ENCODE measurements around the gene PPP6R3. TPM values are rescaled to one million over a fixed set of nuclear protein-coding genes. Genes with fewer than 3 reads are reported as not detected.

PPP6R3 gene
- total and polyA plus RNA-seq, 2 experiments from 2014 or later, result 31.5 to 108 TPM

DNA sequence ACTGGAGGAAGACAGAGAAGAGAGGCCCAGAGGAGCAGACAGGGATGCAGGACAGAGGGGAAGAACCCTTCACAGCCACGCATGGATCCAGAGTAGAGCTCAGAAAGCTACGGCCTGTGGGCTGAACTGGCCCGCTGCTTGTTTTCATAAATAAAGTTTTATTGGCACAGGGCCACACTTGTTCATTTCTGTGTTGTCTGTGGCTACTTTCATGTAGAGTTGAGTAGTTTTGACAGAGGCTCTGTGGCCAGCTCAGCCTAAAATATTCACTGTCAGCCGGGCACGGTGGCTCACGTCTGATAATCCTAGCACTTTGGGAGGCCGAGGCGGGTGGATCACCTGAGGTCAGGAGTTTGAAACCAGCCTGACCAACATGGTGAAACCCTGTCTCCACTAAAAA lies 197.5 kb downstream of the PPP6R3 start:
- H3K27me3 ChIP-seq, result no peaks in the 10 kb centered on the region
- peaks cover 9% of the 10 kb centered on the region for H3K4me1 ChIP-seq (ENCODE audit: insufficient read depth)
- H3K27ac ChIP-seq, result no peak overlapping the region
- H3K4me2 ChIP-seq, result no peak overlapping the region
- H4K20me1 ChIP-seq (ENCODE audit: insufficient read depth, poor library complexity, severe bottlenecking), result no peaks in the 10 kb centered on the region
- 94% methylated on average over 8 of the region's 8 CpGs for WGBS (ENCODE audit: low lambda C conversion rate, missing lambda C conversion rate)
- H3K79me2 ChIP-seq, result no peaks in the 10 kb centered on the region
- H2AFZ ChIP-seq, result no peak overlapping the region
- H3K9me2 ChIP-seq (replicated peaks; ENCODE audit: insufficient read depth), result no peaks in the 10 kb centered on the region
- no peak overlapping the region for H3K4me3 ChIP-seq
- TF ChIP-seq EZH2phosphoT487 (IDR thresholded peaks at IDR 0.05; ENCODE audit: low read depth, severe bottlenecking, unreplicated experiment) (no peak), EZH2 (IDR thresholded peaks at IDR 0.05; ENCODE audit: borderline replicate concordance) (no peak)
- TF ChIP-seq, protein P1, sequence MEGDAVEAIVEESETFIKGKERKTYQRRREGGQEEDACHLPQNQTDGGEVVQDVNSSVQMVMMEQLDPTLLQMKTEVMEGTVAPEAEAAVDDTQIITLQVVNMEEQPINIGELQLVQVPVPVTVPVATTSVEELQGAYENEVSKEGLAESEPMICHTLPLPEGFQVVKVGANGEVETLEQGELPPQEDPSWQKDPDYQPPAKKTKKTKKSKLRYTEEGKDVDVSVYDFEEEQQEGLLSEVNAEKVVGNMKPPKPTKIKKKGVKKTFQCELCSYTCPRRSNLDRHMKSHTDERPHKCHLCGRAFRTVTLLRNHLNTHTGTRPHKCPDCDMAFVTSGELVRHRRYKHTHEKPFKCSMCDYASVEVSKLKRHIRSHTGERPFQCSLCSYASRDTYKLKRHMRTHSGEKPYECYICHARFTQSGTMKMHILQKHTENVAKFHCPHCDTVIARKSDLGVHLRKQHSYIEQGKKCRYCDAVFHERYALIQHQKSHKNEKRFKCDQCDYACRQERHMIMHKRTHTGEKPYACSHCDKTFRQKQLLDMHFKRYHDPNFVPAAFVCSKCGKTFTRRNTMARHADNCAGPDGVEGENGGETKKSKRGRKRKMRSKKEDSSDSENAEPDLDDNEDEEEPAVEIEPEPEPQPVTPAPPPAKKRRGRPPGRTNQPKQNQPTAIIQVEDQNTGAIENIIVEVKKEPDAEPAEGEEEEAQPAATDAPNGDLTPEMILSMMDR (IDR thresholded peaks at IDR 0.05; ENCODE audit: poor library complexity), result no peak
- no peaks in the 10 kb centered on the region for H3K9me3 ChIP-seq (ENCODE audit: low read depth)
- H3K36me3 ChIP-seq (replicated peaks; ENCODE audit: insufficient read depth, low read depth), result no peaks in the 10 kb centered on the region
- DNase-seq (ENCODE audit: low spot score), result no peak

DNA sequence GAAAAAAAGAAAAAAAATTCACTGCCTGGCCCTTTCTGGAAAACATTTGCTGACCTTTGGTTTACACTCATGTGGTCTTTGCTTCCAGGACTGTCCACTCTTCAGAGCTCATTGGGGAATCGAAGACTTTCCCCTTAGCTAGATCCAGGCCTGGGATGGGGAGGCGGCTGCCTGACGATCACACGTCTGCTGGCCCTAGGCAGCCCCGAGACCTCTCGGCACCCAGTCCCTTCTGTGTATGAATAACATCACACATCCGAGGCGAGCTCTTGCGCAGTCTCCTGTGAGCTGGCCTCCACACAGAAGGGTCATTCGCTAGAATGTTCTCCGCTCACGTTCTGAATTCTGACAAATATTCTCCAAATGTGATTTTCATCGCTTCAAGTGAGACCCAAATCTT lies 198.1 kb downstream of the PPP6R3 start:
- H3K4me2 ChIP-seq, result no peak overlapping the region
- H3K9me2 ChIP-seq (replicated peaks; ENCODE audit: insufficient read depth), result no peaks in the 10 kb centered on the region
- no peaks in the 10 kb centered on the region for H3K27me3 ChIP-seq
- H3K79me2 ChIP-seq, result no peaks in the 10 kb centered on the region
- peak overlapping the region; percentile 68 for H3K27ac ChIP-seq
- whole genome bisulfite sequencing (ENCODE audit: low lambda C conversion rate, missing lambda C conversion rate), result 79% methylated on average over 13 of the region's 13 CpGs
- H3K4me3 ChIP-seq, result no peak overlapping the region
- no peaks in the 10 kb centered on the region for H3K36me3 ChIP-seq (replicated peaks; ENCODE audit: insufficient read depth, low read depth)
- no peak for DNase-seq (ENCODE audit: low spot score)
- peaks cover 9% of the 10 kb centered on the region for H3K4me1 ChIP-seq (ENCODE audit: insufficient read depth)
- no peak overlapping the region for H2AFZ ChIP-seq
- H4K20me1 ChIP-seq (ENCODE audit: insufficient read depth, poor library complexity, severe bottlenecking), result no peaks in the 10 kb centered on the region
- no peak for TF ChIP-seq EZH2 (IDR thresholded peaks at IDR 0.05; ENCODE audit: borderline replicate concordance)
- no peak for TF ChIP-seq EZH2phosphoT487 (IDR thresholded peaks at IDR 0.05; ENCODE audit: low read depth, severe bottlenecking, unreplicated experiment)
- TF ChIP-seq, protein P1 (IDR thresholded peaks at IDR 0.05; ENCODE audit: poor library complexity), result no peak
- no peaks in the 10 kb centered on the region for H3K9me3 ChIP-seq (ENCODE audit: low read depth)

- peak; percentile 85 for DNase-seq (ENCODE audit: low spot score)
- Histone ChIP-seq H3K4me2 (peak overlapping the region; percentile 20), H3K36me3 (replicated peaks; ENCODE audit: insufficient read depth, low read depth) (no peaks in the 10 kb centered on the region), H3K27me3 (no peaks in the 10 kb centered on the region), H4K20me1 (ENCODE audit: insufficient read depth, poor library complexity, severe bottlenecking) (no peaks in the 10 kb centered on the region), H3K79me2 (no peaks in the 10 kb centered on the region), H2AFZ (no peak overlapping the region), H3K4me3 (no peak overlapping the region), H3K9me3 (ENCODE audit: low read depth) (no peaks in the 10 kb centered on the region), H3K9me2 (replicated peaks; ENCODE audit: insufficient read depth) (no peaks in the 10 kb centered on the region), H3K4me1 (ENCODE audit: insufficient read depth) (peaks cover 9% of the 10 kb centered on the region), H3K27ac (peak overlapping the region; percentile 72)
- WGBS (ENCODE audit: low lambda C conversion rate, missing lambda C conversion rate), result 63% methylated on average over 22 of the region's 22 CpGs
- TF ChIP-seq EZH2phosphoT487 (IDR thresholded peaks at IDR 0.05; ENCODE audit: low read depth, severe bottlenecking, unreplicated experiment), result no peak
- TF ChIP-seq, protein P1 (IDR thresholded peaks at IDR 0.05; ENCODE audit: poor library complexity), result no peak
- TF ChIP-seq EZH2 (IDR thresholded peaks at IDR 0.05; ENCODE audit: borderline replicate concordance), result no peak
Observed at GRCh38 chr11:68659158-68659921, 198.8 kb downstream of the PPP6R3 start.
